NCI-H226 (cell line): ENCODE measurements around the gene SMIM26.
"Not testable (repeated sequence)": the region's sequence is repeated elsewhere in the genome, so short reads cannot be mapped to it uniquely, and the experiment has no call there.

Source experiments
- DNase-seq: peaks from one replicate; pipeline ENCODE4 v3.0.0-alpha.2; 2015

The SMIM26 gene

GRCh38 chr20:18566892-18567738 lies at the start of gene SMIM26:
TSS of gene SMIM26 (plus strand) at chr20:18567432. CDS start at chr20:18567479, 47 bp downstream.
- peak; percentile 93 for DNase-seq

- DNase-seq, result not testable (repeated sequence)
These were observed 45.2 kb upstream of the SMIM26 start for GRCh38 chr20:18522066-18522465.

DNA sequence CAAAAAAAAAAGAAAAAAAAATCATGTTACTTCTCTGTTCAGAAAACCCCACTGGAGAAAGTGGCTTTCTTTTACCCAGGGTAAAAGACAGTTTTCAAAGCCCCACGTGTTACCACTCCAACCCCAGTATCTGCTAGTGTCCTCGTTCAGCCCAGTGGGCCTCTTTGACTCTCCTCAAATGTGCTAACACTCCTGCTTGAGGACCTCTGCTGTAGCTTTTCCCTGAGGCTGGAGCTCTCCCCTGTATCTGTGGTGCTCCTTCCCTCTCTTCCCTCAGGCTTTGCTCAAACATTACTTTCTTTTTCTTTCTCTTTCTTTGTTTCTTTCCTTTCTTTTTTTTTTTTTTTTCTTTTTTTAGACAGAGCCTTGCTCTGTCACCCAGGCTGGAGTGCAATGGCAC lies 44.2 kb upstream of the SMIM26 start:
- DNase-seq, result no peak

GRCh38 chr20:18524646-18525045 lies 42.6 kb upstream of the SMIM26 start:
- peak; percentile 30 for DNase-seq

DNA sequence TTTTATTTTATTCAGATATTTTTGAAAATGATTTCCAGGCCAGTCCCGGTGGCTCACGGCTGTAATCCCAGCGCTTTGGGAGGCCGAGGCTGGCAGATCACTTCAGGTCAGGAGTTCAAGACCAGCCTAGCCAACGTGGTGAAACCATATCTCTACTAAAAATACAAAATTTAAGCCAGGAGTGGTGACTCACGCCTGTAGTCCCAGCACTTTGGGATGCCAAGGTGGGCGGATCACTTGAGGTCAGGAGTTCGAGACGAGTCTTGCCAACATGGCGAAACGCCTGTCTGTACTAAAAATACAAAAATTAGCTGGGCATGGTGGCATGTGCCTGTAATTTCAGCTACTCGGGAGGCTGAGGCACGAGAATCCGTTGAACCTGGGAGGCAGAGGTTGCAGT lies 40.5 kb upstream of the SMIM26 start:
- not testable (repeated sequence) for DNase-seq

DNA sequence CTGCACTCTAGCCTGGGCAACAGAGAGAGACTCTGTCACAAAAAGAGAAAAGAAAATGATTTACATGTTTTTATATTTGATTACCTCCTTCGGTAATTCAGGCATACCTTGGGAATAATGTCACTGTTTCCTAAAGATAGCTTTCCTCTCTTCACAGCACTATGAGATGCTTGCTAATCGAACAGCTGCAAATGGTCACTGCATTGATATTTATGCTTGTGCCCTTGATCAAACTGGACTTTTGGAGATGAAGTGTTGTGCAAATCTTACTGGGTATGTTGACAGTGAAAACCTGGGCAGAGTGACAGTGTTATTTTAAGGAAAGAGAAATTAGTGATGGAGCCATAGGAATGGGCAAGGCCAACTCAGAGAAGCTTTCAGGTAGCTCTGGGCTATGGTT lies 39.9 kb upstream of the SMIM26 start:
- DNase-seq, result no peak

DNA sequence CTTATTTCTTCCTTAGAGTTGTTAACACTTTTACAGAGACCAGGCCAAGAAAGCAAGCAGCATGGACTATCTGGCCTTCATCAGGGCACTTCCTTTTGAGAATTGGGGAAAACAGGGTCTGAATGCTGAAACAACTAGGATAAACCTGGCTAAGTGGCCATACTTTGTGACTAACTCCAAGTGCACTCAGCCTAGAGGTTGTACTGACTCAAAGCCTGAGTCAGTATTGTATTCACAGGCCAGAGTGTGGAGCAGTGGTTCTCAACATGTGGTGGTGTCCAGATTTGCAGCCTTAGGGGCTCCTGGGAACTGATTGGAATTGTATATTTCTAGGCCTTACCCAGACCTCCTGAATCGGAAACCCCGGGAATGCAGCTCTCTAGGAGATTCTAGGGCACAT lies 39.4 kb upstream of the SMIM26 start:
- no peak for DNase-seq

- no peak for DNase-seq
These were observed 38.2 kb upstream of the SMIM26 start for GRCh38 chr20:18529041-18529440.

DNA sequence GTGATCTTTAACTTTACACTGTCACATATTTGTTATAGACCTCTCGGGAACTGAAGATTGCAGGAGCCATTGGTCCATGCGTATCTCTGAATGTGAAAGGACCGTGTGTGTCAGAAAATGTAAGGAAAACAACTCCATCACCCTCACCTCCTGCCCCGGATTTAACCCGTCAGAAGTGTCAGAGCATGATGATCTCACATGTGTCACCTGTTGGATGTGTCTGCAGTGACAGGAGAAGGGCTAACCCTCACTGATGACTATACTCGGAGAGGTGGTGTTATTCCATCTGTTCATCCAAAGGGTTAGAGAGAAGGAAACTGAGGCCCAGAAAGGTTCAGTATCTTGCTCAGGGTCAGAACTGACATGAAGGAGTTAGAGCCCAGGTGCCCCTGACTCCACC lies 34.6 kb upstream of the SMIM26 start:
- no peak for DNase-seq

DNA sequence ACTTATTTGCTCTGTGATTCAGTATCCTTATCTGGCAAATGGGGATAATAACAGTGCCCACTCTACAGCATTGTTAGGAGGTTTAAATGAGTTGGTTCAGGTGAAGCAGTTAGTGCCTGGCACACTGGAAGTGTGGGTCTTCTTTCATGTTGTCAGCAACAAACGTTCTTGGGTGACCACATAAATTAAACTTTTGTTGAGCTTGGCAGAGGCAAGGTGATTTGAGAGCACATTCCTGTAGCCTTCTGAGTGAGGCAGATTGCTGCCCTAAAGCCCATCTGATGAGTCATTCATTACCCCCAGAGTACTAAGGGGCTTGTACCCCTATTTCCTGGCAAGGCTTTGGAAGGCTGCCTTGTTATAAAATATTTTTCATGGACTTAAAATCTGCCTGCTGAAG lies 33.7 kb upstream of the SMIM26 start:
- DNase-seq, result no peak

DNA sequence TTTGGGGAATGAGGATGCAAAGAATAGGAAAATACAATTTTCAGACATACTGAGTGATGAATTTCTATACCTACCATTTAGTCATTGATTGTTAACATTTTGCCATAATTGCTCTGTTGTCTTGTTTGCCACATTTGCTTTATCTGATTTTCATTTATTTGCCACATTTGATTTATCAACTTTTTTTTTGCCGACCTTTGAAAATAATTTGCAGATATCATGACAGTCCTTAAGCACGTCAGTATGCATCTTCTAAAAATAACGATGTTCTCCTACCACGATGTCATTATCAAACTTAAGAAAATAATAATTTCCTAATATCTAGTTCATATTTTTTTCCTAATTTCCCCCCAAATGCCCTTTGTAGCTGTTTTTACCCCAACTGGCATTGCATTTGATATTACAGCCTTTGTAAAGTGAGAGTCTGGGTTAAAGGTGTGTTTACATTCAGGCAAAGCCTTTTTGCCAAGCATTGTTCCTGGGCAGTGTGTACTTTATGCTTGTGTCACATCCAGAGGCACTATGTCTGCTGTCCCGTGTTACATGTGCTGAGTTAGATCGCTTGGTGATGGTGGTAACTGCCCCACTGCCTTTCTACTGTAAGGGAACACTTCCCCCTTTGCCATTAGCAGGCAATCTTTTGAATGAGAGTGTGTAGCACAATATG lies 33.1 kb upstream of the SMIM26 start:
- no peak for DNase-seq

GRCh38 chr20:18537651-18538050 lies 29.6 kb upstream of the SMIM26 start:
- DNase-seq, result no peak

- DNase-seq, result no peak
These were observed 25.5 kb upstream of the SMIM26 start for GRCh38 chr20:18541741-18542140.

- no peak for DNase-seq
These were observed 24.0 kb upstream of the SMIM26 start for GRCh38 chr20:18543216-18543615.

DNA sequence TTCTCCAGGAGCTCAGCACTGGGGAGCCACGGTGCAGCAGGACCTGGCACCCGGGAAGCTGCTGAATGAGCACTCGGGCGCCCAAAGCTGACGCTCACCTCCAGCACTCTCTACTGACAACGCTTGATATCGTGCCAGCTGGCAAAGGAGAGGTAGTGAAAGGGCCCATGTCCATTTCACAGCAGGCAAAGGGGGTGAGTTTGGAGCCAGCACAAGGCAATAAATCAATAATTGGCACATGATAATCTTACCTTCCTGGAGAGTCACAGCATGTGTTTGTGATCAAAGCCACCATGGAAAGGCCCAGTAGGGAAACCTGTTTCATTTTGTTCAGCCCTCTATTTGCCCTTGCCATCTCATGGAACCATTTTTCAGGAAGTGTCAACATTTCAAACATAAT lies 23.3 kb upstream of the SMIM26 start:
- DNase-seq, result no peak

- no peak for DNase-seq
These were observed 21.7 kb upstream of the SMIM26 start for GRCh38 chr20:18545566-18545965.

DNA sequence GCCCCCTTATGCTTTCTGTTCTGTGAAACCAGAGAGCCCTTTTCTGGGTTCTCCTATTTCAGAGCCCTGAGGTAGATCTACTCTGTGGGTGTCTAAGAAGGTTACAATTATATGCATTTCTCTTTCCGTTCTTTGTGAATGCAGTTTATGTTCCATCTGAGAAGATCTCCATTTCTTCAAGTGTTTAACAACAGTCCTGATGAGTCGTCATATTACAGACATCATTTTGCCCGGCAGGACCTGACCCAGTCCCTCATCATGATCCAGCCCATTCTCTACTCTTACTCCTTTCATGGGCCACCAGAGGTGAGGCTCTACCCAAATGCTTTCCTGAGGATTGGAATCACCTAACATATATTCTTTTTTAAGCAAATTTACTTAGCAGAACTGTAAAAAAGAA lies 18.8 kb upstream of the SMIM26 start:
- DNase-seq, result no peak

GRCh38 chr20:18553746-18554145 lies 13.5 kb upstream of the SMIM26 start:
- DNase-seq, result no peak

GRCh38 chr20:18567739-18568091 lies 483 bp downstream of the SMIM26 start:
- no peak for DNase-seq

GRCh38 chr20:18571009-18571408 lies 3.8 kb downstream of the SMIM26 start:
- no peak for DNase-seq

DNA sequence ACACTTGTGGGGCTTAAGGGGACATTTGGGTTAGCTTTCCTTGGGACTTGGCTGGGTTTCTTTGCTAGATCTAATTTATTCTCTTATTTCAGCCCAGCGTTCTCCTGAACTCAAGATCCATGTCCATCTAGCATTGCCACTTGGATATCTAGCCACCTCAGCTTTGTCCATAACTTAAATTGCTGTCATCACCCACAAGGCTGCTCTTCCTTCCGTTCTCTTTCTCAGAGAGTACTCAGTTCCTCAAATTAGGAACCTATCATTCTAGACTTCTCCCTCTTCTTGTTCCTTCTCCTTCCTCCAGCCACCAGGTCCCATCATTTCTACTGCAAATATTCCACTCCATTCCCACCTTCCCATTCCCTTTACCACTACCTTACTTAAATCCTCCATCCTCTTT lies 4.3 kb downstream of the SMIM26 start:
- no peak for DNase-seq

GRCh38 chr20:18577942-18578341 lies 10.7 kb downstream of the SMIM26 start:
- no peak for DNase-seq

DNA sequence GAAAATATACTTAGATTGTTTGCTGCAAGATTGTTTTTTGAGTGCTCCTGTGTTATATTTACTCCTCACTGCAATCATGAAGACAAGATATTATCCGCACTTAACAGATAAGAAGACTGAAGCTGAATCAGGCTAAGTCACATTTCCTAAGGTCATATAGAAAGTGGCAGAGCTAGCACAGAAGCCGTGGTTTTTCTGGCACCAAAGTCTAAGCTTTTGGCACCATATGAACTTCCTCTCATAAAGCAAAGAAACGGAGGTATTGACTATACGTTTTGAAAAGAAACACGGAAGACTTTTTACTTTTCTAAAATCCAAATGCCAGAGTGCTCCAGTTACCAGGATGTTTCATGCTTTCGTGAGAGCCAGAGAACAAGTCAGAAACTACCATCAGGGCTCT lies 11.3 kb downstream of the SMIM26 start:
- DNase-seq, result no peak

GRCh38 chr20:18580012-18580411 lies 12.8 kb downstream of the SMIM26 start:
- no peak for DNase-seq

DNA sequence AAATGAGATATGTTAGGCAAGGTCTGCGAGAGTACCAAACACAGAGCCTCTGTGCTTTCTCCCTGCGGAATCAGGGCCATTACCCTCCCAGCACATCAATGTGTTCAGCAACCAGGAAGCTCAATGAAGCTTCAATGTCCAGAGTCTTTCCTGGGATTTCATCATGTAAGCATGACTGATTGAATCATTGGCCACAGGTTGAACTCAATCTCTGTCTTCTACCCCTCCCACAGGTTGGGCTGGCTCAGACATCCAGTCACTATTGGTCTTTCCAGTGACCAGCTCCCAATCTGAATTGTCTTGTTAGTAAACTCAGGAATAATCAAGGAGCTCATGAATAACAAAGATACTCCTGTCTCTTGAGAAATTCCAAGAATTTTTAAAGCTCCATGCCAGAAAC lies 17.9 kb downstream of the SMIM26 start:
- peak; percentile 82 for DNase-seq
